Bronchial epithelial cell (primary cell): Measurements from ENCODE around the gene HEMGN. TPM values are rescaled to one million over a fixed set of nuclear protein-coding genes. Genes with fewer than 3 reads are reported as not detected.
A peak's percentile ranks its signal among the peaks of the same experiment; 100 is the strongest.

Source experiments
- DNase-seq: peaks from one replicate; pipeline ENCODE4 v3.0.0-alpha.2; 2010; ENCODE audit warnings: low read depth
- FAIRE-seq: peaks from 2 replicates; lab custom pipeline; 2011; peaks lifted over from hg19 to GRCh38; lab: Jason Lieb, UNC
- H3K27me3 ChIP-seq: 2 replicates; pipeline ENCODE4 v1.5.1; 2011; ENCODE audit warnings: low read length; ENCODE audit not compliant: control insufficient read depth, insufficient read depth
- H3K36me3 ChIP-seq: 2 replicates; pipeline ENCODE4 v1.5.1; 2011; ENCODE audit warnings: low read length; ENCODE audit not compliant: control insufficient read depth, insufficient read depth
- H3K4me3 ChIP-seq: 2 replicates; pipeline ENCODE4 v1.5.1; 2011; ENCODE audit warnings: mild to moderate bottlenecking, low read depth, low read length, control low read depth
- total RNA-seq: library from RNA; depleted of rRNA; stranded (reverse); fragments of >200 nt; gene quantifications from 2 replicates; pipeline ENCODE4 v1.2.1, GENCODE V29; 2014
- TF ChIP-seq, protein P1 (sequence below): IDR thresholded peaks from 2 replicates; pipeline ENCODE4 v1.5.1; 2011; ENCODE audit warnings: mild to moderate bottlenecking, moderate library complexity, low read length, control low read depth, inconsistent platforms; ENCODE audit not compliant: insufficient read depth, severe bottlenecking

Gene HEMGN
- total RNA-seq, 1 donor from 2014 or later, result not detected

GRCh38 chr9:97918611-97919010, 19.4 kb downstream of the HEMGN start:
- DNase-seq (no peak), FAIRE-seq (no peak)
- Histone ChIP-seq H3K27me3 (no peaks in the 10 kb centered on the region), H3K4me3 (no peak overlapping the region), H3K36me3 (no peaks in the 10 kb centered on the region)
- TF ChIP-seq, protein P1, sequence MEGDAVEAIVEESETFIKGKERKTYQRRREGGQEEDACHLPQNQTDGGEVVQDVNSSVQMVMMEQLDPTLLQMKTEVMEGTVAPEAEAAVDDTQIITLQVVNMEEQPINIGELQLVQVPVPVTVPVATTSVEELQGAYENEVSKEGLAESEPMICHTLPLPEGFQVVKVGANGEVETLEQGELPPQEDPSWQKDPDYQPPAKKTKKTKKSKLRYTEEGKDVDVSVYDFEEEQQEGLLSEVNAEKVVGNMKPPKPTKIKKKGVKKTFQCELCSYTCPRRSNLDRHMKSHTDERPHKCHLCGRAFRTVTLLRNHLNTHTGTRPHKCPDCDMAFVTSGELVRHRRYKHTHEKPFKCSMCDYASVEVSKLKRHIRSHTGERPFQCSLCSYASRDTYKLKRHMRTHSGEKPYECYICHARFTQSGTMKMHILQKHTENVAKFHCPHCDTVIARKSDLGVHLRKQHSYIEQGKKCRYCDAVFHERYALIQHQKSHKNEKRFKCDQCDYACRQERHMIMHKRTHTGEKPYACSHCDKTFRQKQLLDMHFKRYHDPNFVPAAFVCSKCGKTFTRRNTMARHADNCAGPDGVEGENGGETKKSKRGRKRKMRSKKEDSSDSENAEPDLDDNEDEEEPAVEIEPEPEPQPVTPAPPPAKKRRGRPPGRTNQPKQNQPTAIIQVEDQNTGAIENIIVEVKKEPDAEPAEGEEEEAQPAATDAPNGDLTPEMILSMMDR, result no peak

- Histone ChIP-seq H3K27me3 (no peaks in the 10 kb centered on the region), H3K4me3 (no peak overlapping the region), H3K36me3 (peaks cover 5% of the 10 kb centered on the region)
- FAIRE-seq (no peak), DNase-seq (no peak)
- TF ChIP-seq, protein P1, result no peak
These were observed 26.0 kb downstream of the HEMGN start for GRCh38 chr9:97911970-97912369.

GRCh38 chr9:97911528-97911927, 26.4 kb downstream of the HEMGN start:
- no peak overlapping the region for H3K4me3 ChIP-seq
- peaks cover 5% of the 10 kb centered on the region for H3K36me3 ChIP-seq
- TF ChIP-seq, protein P1, result no peak
- DNase-seq (no peak), FAIRE-seq (no peak)
- H3K27me3 ChIP-seq, result no peaks in the 10 kb centered on the region

- H3K36me3 ChIP-seq, result peaks cover 7% of the 10 kb centered on the region
- TF ChIP-seq, protein P1, result no peak
- FAIRE-seq, result no peak
- DNase-seq, result peak; percentile 92
- H3K27me3 ChIP-seq, result no peaks in the 10 kb centered on the region
- no peak overlapping the region for H3K4me3 ChIP-seq
These were observed 27.6 kb downstream of the HEMGN start for GRCh38 chr9:97910357-97910756.

GRCh38 chr9:97908705-97909104, 29.3 kb downstream of the HEMGN start:
- TF ChIP-seq, protein P1, result no peak
- H3K36me3 ChIP-seq, result peaks cover 8% of the 10 kb centered on the region
- DNase-seq (no peak), FAIRE-seq (no peak)
- no peaks in the 10 kb centered on the region for H3K27me3 ChIP-seq
- H3K4me3 ChIP-seq, result no peak overlapping the region

DNA sequence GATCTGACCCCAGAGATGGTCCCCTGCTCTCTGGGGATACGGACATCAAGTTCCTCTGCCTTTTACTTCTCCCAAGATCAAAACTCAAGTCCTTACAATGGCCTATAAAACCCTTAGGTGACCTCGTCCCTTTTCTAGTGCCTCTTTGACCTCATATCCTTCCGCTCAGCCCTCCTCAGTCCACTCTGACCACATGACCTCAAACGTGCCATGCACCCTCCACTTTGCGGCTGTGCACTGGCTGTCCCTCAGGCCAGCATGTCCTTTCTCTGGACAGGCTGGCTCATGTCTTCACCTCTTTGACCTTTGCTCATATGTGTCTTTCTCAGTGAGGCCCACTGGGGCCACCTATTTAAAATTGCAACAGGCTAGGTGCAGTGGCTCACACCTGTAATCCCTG, 30.3 kb downstream of the HEMGN start:
- TF ChIP-seq, protein P1, result no peak
- H3K4me3 ChIP-seq, result no peak overlapping the region
- H3K36me3 ChIP-seq, result peaks cover 6% of the 10 kb centered on the region
- no peaks in the 10 kb centered on the region for H3K27me3 ChIP-seq
- FAIRE-seq (no peak), DNase-seq (no peak)
